HCT116 (cell line): ENCODE measurements around the gene SLC16A4. TPM values are rescaled to one million over a fixed set of nuclear protein-coding genes. Genes with fewer than 3 reads are reported as not detected.

Source experiments
- ATAC-seq: fragments of 200-7000 bp; cut with Tn5 transposase; 2 replicates; pipeline ENCODE4 v1.9.1; 2020; ENCODE audit warnings: mild to moderate bottlenecking, moderate library complexity
- BruUV-seq: library from RNA; stranded (reverse); fragments of 400-500 nt; replicated peaks from 2 replicates; lab custom pipeline; 2021; lab: Mats Ljungman, UMichigan
- CTCF ChIA-PET: fragments of 300-600 bp; sonication (Branson Sonifier 250); formaldehyde crosslinking; loops from one replicate; lab custom pipeline; 2021; ENCODE audit warnings: antibody characterized with exemption; lab: Charles Lee
- POLR2A ChIA-PET: fragments of 300-600, 350-600 bp; sonication (Branson Sonifier 250); formaldehyde crosslinking; loops from one replicate; lab custom pipeline; 2021; ENCODE audit warnings: antibody characterized with exemption; lab: Charles Lee
- RAD21 ChIA-PET, 2 experiments: fragments of 300-600 bp; sonication (Branson Sonifier 250); formaldehyde crosslinking; loops; one replicate each; lab custom pipeline; 2023; ENCODE audit warnings: low total read pairs in 2 of 2; ENCODE audit not compliant: uncharacterized antibody in 2 of 2, unreplicated experiment in 2 of 2, low non-redundant PET in 1 of 2; lab: Charles Lee
- DNase-seq: peaks from one replicate; pipeline ENCODE4 v3.0.0-alpha.2; 2010; ENCODE audit warnings: low read depth, low spot score
- H2AFZ ChIP-seq: fragments of 200-600 bp; shearing (Covaris generic), sonication (generic); 2 replicates; pipeline ENCODE4 v1.6.1; 2017; ENCODE audit warnings: low read depth, mixed run types, mixed read lengths, antibody characterized with exemption, low read length; ENCODE audit not compliant: poor library complexity, severe bottlenecking
- H3K27ac ChIP-seq: 2 replicates; pipeline ENCODE4 v1.5.1; 2012; ENCODE audit warnings: low read depth, low read length
- H3K27me3 ChIP-seq: fragments of 200-600 bp; sonication (generic); 2 replicates; pipeline ENCODE4 v1.6.1; 2016; ENCODE audit warnings: mixed run types, low read length, mixed read lengths; ENCODE audit not compliant: insufficient read depth
- H3K36me3 ChIP-seq, 2 experiments: fragments of 200-500 bp in 1 of 2; fragments of 200-600 bp in 1 of 2; sonication (Bioruptor generic) in 1 of 2; sonication (generic) in 1 of 2; 2 replicates each; pipeline versions ENCODE4 v1.5.1 to v1.6.1; 2014 to 2016; ENCODE audit warnings: low read length in 2 of 2, inconsistent platforms in 1 of 2, mixed read lengths in 1 of 2, mixed run types in 1 of 2; ENCODE audit not compliant: insufficient read depth in 2 of 2, control insufficient read depth in 1 of 2
- H3K4me1 ChIP-seq, 2 experiments: fragments of 200-600 bp in 1 of 2; sonication (generic) in 1 of 2; 2 replicates each; pipeline versions ENCODE4 v1.5.1 to v1.6.1; 2012 to 2017; ENCODE audit warnings: low read length in 2 of 2, inconsistent platforms in 1 of 2, mild to moderate bottlenecking in 1 of 2, mixed read lengths in 1 of 2, mixed run types in 1 of 2, moderate library complexity in 1 of 2; ENCODE audit not compliant: insufficient read depth in 2 of 2, control insufficient read depth in 1 of 2
- H3K4me2 ChIP-seq: fragments of 200-600 bp; sonication (generic); 2 replicates; pipeline ENCODE4 v1.6.1; 2017; ENCODE audit warnings: mixed run types, low read length, mixed read lengths
- H3K4me3 ChIP-seq, 2 experiments: fragments of 200-600 bp in 1 of 2; sonication (generic) in 1 of 2; replicated peaks in 1 of 2; 2 replicates each; pipeline ENCODE4 v1.5.1; 2011 to 2016; ENCODE audit warnings: low read length in 2 of 2, control low read depth in 1 of 2, low read depth in 1 of 2, mild to moderate bottlenecking in 1 of 2, mixed read lengths in 1 of 2, mixed run types in 1 of 2
- H3K79me2 ChIP-seq: fragments of 200-600 bp; sonication (generic); 2 replicates; pipeline ENCODE4 v1.6.1; 2017; ENCODE audit warnings: mild to moderate bottlenecking, mixed run types, low read length, moderate library complexity, mixed read lengths; ENCODE audit not compliant: insufficient read depth
- H3K9ac ChIP-seq: fragments of 200-600 bp; sonication (generic); 2 replicates; pipeline ENCODE4 v1.6.1; 2016; ENCODE audit warnings: low read length, mixed read lengths
- H3K9me2 ChIP-seq: fragments of 200-600 bp; sonication (generic), shearing (Covaris generic); 2 replicates; pipeline ENCODE4 v1.6.1; 2017; ENCODE audit warnings: mixed run types, mild to moderate bottlenecking, moderate library complexity; ENCODE audit not compliant: insufficient read depth
- H3K9me3 ChIP-seq, 2 experiments: fragments of 200-500 bp in 1 of 2; fragments of 200-600 bp in 1 of 2; sonication (Bioruptor generic) in 1 of 2; sonication (generic) in 1 of 2; 2 replicates each; pipeline ENCODE4 v1.6.1; 2014 to 2017; ENCODE audit warnings: low read length in 2 of 2, mixed read lengths in 2 of 2, inconsistent platforms in 1 of 2, low read depth in 1 of 2, mild to moderate bottlenecking in 1 of 2, mixed run types in 1 of 2, moderate library complexity in 1 of 2; ENCODE audit not compliant: control insufficient read depth in 1 of 2, insufficient read depth in 1 of 2
- H4K20me1 ChIP-seq: fragments of 200-600 bp; sonication (generic), shearing (Covaris generic); 2 replicates; pipeline ENCODE4 v1.6.1; 2017; ENCODE audit warnings: mixed run types, mild to moderate bottlenecking, moderate library complexity; ENCODE audit not compliant: insufficient read depth
- CBX3 ChIP-seq: IDR thresholded peaks from 2 replicates; pipeline ENCODE4 v1.6.1; 2012; ENCODE audit warnings: low read depth
- EGR1 ChIP-seq: IDR thresholded peaks from 2 replicates; pipeline ENCODE4 v1.6.1; 2012; ENCODE audit warnings: low read depth
- ELF1 ChIP-seq: IDR thresholded peaks from 2 replicates; pipeline ENCODE4 v1.6.1; 2012; ENCODE audit warnings: low read depth, borderline replicate concordance
- EZH2phosphoT487 ChIP-seq: fragments of 200-600 bp; IDR thresholded peaks from 2 replicates; pipeline ENCODE4 v1.6.1; 2018; ENCODE audit warnings: antibody characterized with exemption, borderline replicate concordance
- JUND ChIP-seq: IDR thresholded peaks from 2 replicates; pipeline ENCODE4 v1.6.1; 2012
- POLR2A ChIP-seq: IDR thresholded peaks from 2 replicates; pipeline ENCODE4 v1.7.0; 2011; ENCODE audit warnings: borderline replicate concordance; ENCODE audit not compliant: insufficient read depth, insufficient read length; ENCODE audit errors: extremely low read depth
- POLR2AphosphoS5 ChIP-seq: IDR thresholded peaks from 2 replicates; pipeline ENCODE4 v1.6.1; 2011; ENCODE audit warnings: mild to moderate bottlenecking, low read depth, low read length, moderate library complexity
- RAD21 ChIP-seq: IDR thresholded peaks from 2 replicates; pipeline ENCODE4 v1.6.1; 2012; ENCODE audit warnings: low read depth, mild to moderate bottlenecking
- SRF ChIP-seq: IDR thresholded peaks from 2 replicates; pipeline ENCODE4 v1.6.1; 2012; ENCODE audit warnings: low read depth
- TCF7L2 ChIP-seq: IDR thresholded peaks from 2 replicates; pipeline ENCODE4 v1.7.0; 2011; ENCODE audit warnings: borderline replicate concordance, inconsistent platforms; ENCODE audit not compliant: insufficient read depth, insufficient read length; ENCODE audit errors: extremely low read depth
- YY1 ChIP-seq: IDR thresholded peaks from 2 replicates; pipeline ENCODE4 v1.6.1; 2011; ENCODE audit warnings: low read length, low read depth, moderate library complexity, mild to moderate bottlenecking; ENCODE audit not compliant: insufficient replicate concordance; ENCODE audit errors: extremely low read depth
- ZNF274 ChIP-seq: fragments of 200-500 bp; sonication (Bioruptor generic); IDR thresholded peaks from 2 replicates; pipeline ENCODE4 v1.6.1; 2014; ENCODE audit warnings: mild to moderate bottlenecking, low read depth, low read length, inconsistent platforms
- intact Hi-C: fragments of 100-400 bp; cut with micrococcal nuclease; formaldehyde crosslinking; loops from 2 replicates; pipeline ENCODE4 v1.10.0; 2022
- total RNA-seq: library from RNA; stranded (reverse); gene quantifications from one replicate; pipeline ENCODE4 v1.2.1, GENCODE V29; 2021; ENCODE audit not compliant: unreplicated experiment
- TF ChIP-seq, protein P1 (sequence below): IDR thresholded peaks from 2 replicates; pipeline ENCODE4 v1.6.1; 2012; ENCODE audit warnings: low read depth
- TF ChIP-seq, protein P2 (sequence below), 3 experiments: fragments of 200-600 bp in 1 of 3; sonication (generic) in 1 of 3; IDR thresholded peaks in 2 of 3; conservative IDR thresholded peaks in 1 of 3; 2 replicates each; pipeline ENCODE4 v1.5.1; 2012 to 2017; ENCODE audit warnings: low read depth in 2 of 3, low read length in 2 of 3, antibody characterized with exemption in 1 of 3, borderline replicate concordance in 1 of 3, control low read depth in 1 of 3, mild to moderate bottlenecking in 1 of 3, mixed read lengths in 1 of 3, mixed run types in 1 of 3, moderate library complexity in 1 of 3; ENCODE audit not compliant: insufficient read depth in 1 of 3
- TF ChIP-seq, protein P3 (sequence below): IDR thresholded peaks from 2 replicates; pipeline ENCODE4 v1.6.1; 2012
- TF ChIP-seq, protein P4 (sequence below): IDR thresholded peaks from 2 replicates; pipeline ENCODE4 v1.6.1; 2011; ENCODE audit warnings: mild to moderate bottlenecking, low read length, moderate library complexity; ENCODE audit not compliant: insufficient replicate concordance; ENCODE audit errors: extremely low read depth

Gene SLC16A4
- total RNA-seq, 1 experiment from 2014 or later = 0.20 TPM

DNA sequence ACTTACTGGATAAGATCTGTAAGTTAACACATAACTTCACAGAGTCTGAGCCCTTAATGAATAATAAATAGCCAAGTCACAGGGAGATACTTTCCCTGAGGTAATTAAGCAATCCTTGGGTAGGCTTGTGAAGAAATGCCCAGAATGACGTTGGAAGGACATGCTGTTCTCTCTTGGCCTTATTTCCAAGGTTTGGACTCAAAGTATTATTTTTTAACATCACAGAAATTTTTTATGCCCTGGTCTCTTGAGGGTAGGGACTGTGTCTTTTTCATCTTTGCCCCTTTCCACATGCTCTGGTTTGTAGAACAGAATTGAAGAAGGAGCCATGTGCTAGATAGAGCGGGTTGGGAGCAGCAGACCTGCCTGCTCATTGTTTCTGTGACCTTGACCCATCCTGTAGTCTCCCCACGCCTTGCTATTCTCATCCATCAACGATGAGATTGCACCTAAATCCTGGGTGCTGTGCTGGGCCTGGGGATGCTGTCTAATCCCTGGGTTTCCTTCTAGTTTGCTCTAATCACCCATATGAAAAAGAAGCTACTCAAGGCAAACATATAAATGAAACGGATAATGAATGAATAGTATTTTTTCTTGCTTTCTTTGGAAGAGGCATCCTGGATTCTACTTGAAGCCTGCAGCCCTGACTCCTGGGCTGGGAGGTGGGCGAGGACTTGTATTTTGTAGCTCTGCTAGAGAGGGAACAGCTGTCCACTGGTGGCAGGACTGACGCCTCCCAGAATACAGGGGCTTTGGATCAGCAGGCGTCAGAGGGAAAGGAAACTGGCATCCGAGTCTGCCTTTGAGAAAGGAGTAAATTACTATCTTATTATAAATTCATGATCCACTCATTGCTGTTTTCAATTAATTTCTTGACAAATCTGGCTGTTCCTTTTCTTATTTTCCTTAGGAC lies 34.1 kb upstream of the SLC16A4 start:
- H2AFZ ChIP-seq = no peak overlapping the region
- no peak overlapping the region for H3K4me3 ChIP-seq
- peaks cover 0 to 7% of the 10 kb centered on the region in 2 experiments; a peak in 1 of 4 replicates for H3K4me1 ChIP-seq
- ChIA-PET POLR2A (no interaction called here), CTCF (no interaction called here), RAD21 (no interaction called here)
- H3K27me3 ChIP-seq = no peaks in the 10 kb centered on the region
- no peaks in the 10 kb centered on the region for H3K36me3 ChIP-seq
- intact Hi-C loops = no loop called here
- H3K9me2 ChIP-seq = no peaks in the 10 kb centered on the region
- BruUV-seq = no TSS peak
- H3K9ac ChIP-seq = no peak overlapping the region
- no peaks in the 10 kb centered on the region for H3K79me2 ChIP-seq
- no peaks in the 10 kb centered on the region for H4K20me1 ChIP-seq
- H3K4me2 ChIP-seq = no peak overlapping the region
- DNase-seq (no peak), ATAC-seq (no peak)
- no peaks in the 10 kb centered on the region for H3K9me3 ChIP-seq
- TF ChIP-seq, protein P1, sequence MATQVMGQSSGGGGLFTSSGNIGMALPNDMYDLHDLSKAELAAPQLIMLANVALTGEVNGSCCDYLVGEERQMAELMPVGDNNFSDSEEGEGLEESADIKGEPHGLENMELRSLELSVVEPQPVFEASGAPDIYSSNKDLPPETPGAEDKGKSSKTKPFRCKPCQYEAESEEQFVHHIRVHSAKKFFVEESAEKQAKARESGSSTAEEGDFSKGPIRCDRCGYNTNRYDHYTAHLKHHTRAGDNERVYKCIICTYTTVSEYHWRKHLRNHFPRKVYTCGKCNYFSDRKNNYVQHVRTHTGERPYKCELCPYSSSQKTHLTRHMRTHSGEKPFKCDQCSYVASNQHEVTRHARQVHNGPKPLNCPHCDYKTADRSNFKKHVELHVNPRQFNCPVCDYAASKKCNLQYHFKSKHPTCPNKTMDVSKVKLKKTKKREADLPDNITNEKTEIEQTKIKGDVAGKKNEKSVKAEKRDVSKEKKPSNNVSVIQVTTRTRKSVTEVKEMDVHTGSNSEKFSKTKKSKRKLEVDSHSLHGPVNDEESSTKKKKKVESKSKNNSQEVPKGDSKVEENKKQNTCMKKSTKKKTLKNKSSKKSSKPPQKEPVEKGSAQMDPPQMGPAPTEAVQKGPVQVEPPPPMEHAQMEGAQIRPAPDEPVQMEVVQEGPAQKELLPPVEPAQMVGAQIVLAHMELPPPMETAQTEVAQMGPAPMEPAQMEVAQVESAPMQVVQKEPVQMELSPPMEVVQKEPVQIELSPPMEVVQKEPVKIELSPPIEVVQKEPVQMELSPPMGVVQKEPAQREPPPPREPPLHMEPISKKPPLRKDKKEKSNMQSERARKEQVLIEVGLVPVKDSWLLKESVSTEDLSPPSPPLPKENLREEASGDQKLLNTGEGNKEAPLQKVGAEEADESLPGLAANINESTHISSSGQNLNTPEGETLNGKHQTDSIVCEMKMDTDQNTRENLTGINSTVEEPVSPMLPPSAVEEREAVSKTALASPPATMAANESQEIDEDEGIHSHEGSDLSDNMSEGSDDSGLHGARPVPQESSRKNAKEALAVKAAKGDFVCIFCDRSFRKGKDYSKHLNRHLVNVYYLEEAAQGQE = no peak
- TF ChIP-seq POLR2AphosphoS5 = no peak
- TF ChIP-seq JUND = no peak
- TF ChIP-seq ELF1 = no peak
- TF ChIP-seq, protein P2, sequence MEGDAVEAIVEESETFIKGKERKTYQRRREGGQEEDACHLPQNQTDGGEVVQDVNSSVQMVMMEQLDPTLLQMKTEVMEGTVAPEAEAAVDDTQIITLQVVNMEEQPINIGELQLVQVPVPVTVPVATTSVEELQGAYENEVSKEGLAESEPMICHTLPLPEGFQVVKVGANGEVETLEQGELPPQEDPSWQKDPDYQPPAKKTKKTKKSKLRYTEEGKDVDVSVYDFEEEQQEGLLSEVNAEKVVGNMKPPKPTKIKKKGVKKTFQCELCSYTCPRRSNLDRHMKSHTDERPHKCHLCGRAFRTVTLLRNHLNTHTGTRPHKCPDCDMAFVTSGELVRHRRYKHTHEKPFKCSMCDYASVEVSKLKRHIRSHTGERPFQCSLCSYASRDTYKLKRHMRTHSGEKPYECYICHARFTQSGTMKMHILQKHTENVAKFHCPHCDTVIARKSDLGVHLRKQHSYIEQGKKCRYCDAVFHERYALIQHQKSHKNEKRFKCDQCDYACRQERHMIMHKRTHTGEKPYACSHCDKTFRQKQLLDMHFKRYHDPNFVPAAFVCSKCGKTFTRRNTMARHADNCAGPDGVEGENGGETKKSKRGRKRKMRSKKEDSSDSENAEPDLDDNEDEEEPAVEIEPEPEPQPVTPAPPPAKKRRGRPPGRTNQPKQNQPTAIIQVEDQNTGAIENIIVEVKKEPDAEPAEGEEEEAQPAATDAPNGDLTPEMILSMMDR (IDR thresholded peaks at IDR 0.05 in 2 of 3, conservative IDR thresholded peaks at IDR 0.05 in 1 of 3; ENCODE audit: borderline replicate concordance in 1 of 3, insufficient read depth in 1 of 3, low read depth in 2 of 3, low read length in 2 of 3) = no peak
- no peak for TF ChIP-seq CBX3
- TF ChIP-seq, protein P3, sequence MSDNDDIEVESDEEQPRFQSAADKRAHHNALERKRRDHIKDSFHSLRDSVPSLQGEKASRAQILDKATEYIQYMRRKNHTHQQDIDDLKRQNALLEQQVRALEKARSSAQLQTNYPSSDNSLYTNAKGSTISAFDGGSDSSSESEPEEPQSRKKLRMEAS = no peak
- no peak for TF ChIP-seq EZH2phosphoT487
- no peak for TF ChIP-seq SRF
- TF ChIP-seq TCF7L2 = no peak
- no peak for TF ChIP-seq EGR1
- TF ChIP-seq ZNF274 = no peak
- no peak for TF ChIP-seq YY1
- TF ChIP-seq POLR2A = no peak
- TF ChIP-seq, protein P4, sequence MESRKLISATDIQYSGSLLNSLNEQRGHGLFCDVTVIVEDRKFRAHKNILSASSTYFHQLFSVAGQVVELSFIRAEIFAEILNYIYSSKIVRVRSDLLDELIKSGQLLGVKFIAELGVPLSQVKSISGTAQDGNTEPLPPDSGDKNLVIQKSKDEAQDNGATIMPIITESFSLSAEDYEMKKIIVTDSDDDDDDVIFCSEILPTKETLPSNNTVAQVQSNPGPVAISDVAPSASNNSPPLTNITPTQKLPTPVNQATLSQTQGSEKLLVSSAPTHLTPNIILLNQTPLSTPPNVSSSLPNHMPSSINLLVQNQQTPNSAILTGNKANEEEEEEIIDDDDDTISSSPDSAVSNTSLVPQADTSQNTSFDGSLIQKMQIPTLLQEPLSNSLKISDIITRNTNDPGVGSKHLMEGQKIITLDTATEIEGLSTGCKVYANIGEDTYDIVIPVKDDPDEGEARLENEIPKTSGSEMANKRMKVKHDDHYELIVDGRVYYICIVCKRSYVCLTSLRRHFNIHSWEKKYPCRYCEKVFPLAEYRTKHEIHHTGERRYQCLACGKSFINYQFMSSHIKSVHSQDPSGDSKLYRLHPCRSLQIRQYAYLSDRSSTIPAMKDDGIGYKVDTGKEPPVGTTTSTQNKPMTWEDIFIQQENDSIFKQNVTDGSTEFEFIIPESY = no peak
- no peak for TF ChIP-seq RAD21
- TF ChIP-seq, all 23 proteins: peak for 0
- H3K27ac ChIP-seq = no peak overlapping the region
